Anterior cingulate cortex (tissue), 58 donors: ENCODE measurements around the gene PXYLP1.

Experiments
- DNase-seq, 58 donors: peaks; one replicate each; lab custom pipeline; 2025; lab: John Stamatoyannopoulos, UW

The PXYLP1 gene

GRCh38 chr3:141246224-141246957 is 14.8 kb downstream of the PXYLP1 start:
- DNase-seq = no peak

DNA sequence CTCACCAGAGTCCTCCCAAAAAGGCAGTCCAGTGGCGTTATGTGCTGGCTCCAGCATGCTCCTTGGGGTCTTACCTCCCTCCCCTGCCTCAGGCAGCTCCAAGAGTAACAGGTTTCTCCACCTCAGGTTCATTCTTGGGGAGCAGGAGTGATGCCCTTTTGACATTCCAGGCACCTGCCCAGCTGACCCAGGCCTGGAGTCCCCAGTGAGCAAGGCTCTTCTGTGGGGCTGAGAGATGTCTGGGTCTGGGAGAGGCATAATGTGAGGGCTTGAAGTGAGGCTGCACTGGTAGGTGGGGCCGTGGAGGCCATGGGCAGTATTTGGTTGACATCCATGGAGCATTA is 15.3 kb downstream of the PXYLP1 start:
- no peak for DNase-seq

DNA sequence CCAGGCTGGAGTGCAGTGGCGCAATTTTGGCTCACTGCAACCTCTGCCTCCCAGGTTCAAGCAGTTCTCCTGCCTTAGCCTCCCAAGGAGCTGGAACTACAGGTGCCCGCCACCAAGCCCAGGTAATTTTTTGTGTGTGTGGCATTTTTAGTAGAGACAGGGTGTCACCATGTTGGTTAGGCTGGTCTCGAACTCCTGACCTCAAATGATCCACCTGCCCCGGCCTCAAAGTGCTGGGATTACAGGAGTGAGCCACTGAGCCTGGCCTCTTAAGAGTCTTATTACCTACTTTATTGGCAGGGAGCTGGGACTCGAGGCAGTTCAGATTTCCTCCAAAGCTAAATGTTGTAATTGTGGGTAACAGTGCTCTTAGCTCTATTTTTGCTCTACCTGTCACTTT is 16.4 kb downstream of the PXYLP1 start:
- DNase-seq = no peak

GRCh38 chr3:141249041-141249440 is 17.4 kb downstream of the PXYLP1 start:
- DNase-seq = no peak

- DNase-seq = no peak
Measured at GRCh38 chr3:141250342-141250741, 18.7 kb downstream of the PXYLP1 start.

DNA sequence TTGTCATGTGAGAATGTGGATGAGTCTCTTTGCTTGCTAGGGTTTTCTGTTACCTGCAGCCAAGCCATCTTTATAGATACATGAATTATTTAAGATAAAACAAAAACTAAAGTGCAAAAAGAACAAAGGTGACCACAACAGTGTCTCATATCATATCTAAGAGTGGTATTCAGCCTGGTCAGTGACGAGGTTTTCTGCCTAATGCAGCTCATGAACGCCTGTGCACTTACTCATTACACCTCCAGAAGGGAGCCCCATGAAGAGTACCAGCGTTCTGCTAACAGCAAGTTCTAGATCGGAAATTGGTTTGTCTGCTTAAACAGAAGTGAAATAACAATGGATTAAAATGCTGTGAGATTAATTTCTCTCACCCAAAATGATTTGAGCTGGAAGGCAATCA is 19.2 kb downstream of the PXYLP1 start:
- no peak for DNase-seq

DNA sequence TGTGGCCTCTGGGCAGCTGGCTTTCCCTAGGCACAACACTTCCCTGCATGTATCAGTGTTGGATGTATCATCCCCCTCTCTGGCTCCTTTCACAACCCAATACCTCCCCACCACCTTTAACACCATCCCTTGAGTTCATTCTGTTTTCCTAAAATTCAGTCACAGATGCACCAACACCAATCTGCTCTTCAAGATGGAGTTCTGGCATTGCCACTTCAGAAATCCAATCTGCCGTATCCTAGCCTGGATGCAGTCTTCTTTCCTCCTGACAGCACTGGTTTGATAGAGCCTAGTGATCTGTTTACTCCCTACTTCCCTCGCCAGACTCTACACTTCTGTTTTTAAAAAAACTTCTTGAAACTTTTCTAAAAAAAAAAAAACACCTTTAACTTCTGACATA is 21.7 kb downstream of the PXYLP1 start:
- DNase-seq = no peak

GRCh38 chr3:141253811-141254210 is 22.2 kb downstream of the PXYLP1 start:
- DNase-seq = no peak

- DNase-seq = no peak
Measured at GRCh38 chr3:141255137-141255845, 23.7 kb downstream of the PXYLP1 start.

DNA sequence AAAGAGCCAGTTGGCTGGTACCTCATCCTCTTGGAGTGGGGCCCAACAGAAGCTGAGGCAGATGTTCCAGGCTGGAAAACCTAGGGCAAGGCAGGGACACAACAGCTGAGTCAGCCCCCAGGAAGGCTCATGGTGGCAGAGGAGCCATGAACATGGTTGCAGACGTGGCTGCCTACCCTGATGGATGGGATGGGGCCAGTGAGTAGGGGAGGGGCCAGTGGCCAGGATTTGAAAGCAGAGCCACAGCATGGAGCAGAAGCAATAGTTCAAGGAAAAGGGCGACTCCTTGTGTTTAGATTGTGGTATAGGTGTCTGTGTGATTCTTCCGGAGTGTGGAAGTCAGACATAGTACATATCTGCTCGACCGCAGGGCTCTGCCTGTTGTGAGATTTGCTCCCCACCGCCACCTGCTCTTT is 24.2 kb downstream of the PXYLP1 start:
- peak in 1 of 58 donors; percentile 15 for DNase-seq

- no peak for DNase-seq
Measured at GRCh38 chr3:141256820-141257219, 25.2 kb downstream of the PXYLP1 start.

GRCh38 chr3:141257961-141258360 is 26.3 kb downstream of the PXYLP1 start:
- no peak for DNase-seq

DNA sequence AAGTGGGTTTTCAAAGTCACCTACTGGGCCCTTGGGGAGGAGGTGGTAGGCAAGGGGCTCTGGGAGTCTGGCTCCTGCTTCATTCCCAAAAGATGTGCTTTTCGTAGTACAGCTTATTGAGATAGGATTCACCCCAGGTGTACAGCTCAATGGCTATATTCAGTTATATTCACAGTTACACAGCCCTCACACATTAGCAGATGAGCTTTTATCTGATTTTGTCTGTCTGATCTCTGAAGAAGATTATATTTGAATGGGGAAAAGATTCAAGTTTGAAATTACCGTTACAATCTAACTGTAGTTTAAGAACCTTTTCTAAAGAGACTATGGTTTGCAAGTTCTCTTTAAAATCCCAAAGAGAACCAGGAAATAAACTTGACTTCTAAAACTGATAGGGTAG is 27.3 kb downstream of the PXYLP1 start:
- no peak for DNase-seq

GRCh38 chr3:141259821-141260629 is 28.4 kb downstream of the PXYLP1 start:
- no peak for DNase-seq

DNA sequence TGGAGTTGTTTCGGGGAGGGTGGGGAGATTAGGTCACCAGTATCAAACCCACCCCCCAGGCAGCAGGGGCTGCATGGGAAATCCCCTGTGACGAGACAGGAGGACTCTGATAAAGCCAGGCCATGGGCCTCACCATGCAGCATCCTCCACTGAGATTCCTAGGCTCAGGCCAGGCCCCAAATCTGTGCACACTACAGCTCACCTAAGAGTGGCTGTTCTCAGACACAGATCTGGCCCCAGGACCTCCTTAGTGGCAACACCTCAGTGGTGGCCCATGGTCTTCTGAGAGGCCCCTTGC is 29.0 kb downstream of the PXYLP1 start:
- DNase-seq = no peak

- no peak for DNase-seq
Measured at GRCh38 chr3:141261472-141262307, 30.1 kb downstream of the PXYLP1 start.

GRCh38 chr3:141262308-141262705 is 30.7 kb downstream of the PXYLP1 start:
- DNase-seq = peak in 1 of 58 donors; percentile 22

DNA sequence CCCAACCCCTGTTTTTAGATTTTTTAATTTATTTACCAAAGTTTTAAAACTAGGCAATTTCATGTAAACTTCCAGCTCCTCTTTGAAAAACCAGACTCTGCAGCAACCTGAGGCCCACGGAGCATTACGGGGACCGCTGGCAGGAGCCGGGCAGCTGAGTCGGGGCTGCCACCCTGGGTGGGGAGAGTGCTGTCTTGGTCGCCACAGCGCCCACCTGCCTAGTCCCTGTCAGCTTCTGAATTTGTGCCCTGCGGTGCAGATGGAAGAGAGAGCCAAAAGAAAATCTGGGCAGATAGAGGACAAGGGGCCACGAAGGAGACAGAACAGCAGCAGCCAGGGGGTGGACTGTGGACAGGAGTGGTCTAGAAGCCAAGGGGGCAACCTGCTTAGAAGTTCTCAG is 34.6 kb downstream of the PXYLP1 start:
- no peak for DNase-seq

DNA sequence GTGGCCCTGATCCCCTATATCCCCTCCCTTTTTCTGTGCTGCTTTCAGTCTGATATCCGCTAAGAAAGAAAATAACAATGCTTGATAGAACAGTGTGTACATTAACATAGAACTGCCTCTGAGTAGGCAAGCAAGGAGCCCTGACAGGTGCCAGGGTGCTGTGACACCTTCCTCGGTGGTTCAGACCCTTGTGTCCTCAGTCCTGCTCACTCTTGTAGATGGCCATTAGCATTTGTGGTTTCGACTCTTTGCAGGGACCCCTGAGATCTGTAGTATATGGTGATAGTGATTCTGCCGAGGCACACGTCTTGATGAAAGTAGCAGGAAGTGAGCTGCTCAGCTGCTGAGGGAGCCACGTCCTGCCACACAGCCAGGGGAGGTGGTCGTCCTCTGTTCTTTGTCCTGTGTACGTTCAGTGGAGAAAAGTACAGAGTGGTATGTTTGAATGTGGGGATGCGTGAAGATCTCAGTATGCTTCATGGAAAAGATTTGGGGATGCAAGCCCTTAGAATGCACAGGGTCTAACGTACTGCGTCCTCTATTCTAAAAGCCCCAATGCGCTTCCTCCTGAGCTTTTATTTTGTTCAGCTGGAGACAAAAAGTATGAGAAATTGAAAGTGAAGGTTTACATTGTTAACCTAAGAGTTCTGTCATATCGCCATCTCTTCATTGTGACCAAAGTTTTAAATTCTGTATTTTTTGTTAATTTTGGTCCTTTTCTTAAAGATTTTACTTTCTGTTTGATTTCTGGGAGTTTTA is 35.4 kb downstream of the PXYLP1 start:
- no peak for DNase-seq

GRCh38 chr3:141267629-141268028 is 36.0 kb downstream of the PXYLP1 start:
- DNase-seq = no peak
